A673 (cell line): ENCODE measurements around the gene COX5B. TPM values are rescaled to one million over a fixed set of nuclear protein-coding genes. Genes with fewer than 3 reads are reported as not detected.
A peak's percentile ranks its signal among the peaks of the same experiment; 100 is the strongest.

Source experiments
- BruUV-seq: library from RNA; stranded (reverse); fragments of 400-500 nt; replicated peaks from 2 replicates; lab custom pipeline; 2021; lab: Mats Ljungman, UMichigan
- CTCF ChIA-PET: fragments of 300-600 bp; sonication (Branson Sonifier 250); formaldehyde crosslinking; loops from one replicate; lab custom pipeline; 2022; ENCODE audit warnings: antibody characterized with exemption; lab: Charles Lee
- POLR2A ChIA-PET: fragments of 300-600 bp; sonication (Branson Sonifier 250); formaldehyde crosslinking; loops from one replicate; lab custom pipeline; 2022; ENCODE audit warnings: antibody characterized with exemption; ENCODE audit not compliant: low non-redundant PET; lab: Charles Lee
- DNase-seq: peaks from one replicate; pipeline ENCODE4 v3.0.0-alpha.2; 2015; ENCODE audit warnings: low spot score
- H3K27ac ChIP-seq: fragments of 200-600 bp; sonication (generic); 2 replicates; pipeline ENCODE4 v1.5.1; 2016; ENCODE audit warnings: mixed run types, low read depth, mild to moderate bottlenecking, mixed read lengths, antibody characterized with exemption, low read length; ENCODE audit not compliant: poor library complexity, severe bottlenecking
- H3K27me3 ChIP-seq: fragments of 200-600 bp; sonication (generic); replicated peaks from 2 replicates; pipeline ENCODE4 v1.6.1; 2017; ENCODE audit warnings: mixed run types, low read depth, mild to moderate bottlenecking, mixed read lengths, antibody characterized with exemption, low read length; ENCODE audit not compliant: insufficient read depth, poor library complexity
- H3K36me3 ChIP-seq: fragments of 200-600 bp; sonication (generic); 2 replicates; pipeline ENCODE4 v1.6.1; 2016; ENCODE audit warnings: mixed run types, mild to moderate bottlenecking, mixed read lengths, antibody characterized with exemption, low read length; ENCODE audit not compliant: insufficient read depth, poor library complexity, severe bottlenecking
- H3K4me1 ChIP-seq: fragments of 200-600 bp; sonication (generic); 2 replicates; pipeline ENCODE4 v1.6.1; 2017; ENCODE audit warnings: mixed run types, mild to moderate bottlenecking, mixed read lengths, antibody characterized with exemption, low read length; ENCODE audit not compliant: insufficient read depth, poor library complexity, severe bottlenecking
- H3K4me3 ChIP-seq: fragments of 200-600 bp; sonication (generic); 2 replicates; pipeline ENCODE4 v1.5.1; 2016; ENCODE audit warnings: low read depth, mixed run types, mild to moderate bottlenecking, mixed read lengths, low read length; ENCODE audit not compliant: poor library complexity, severe bottlenecking
- H3K9me3 ChIP-seq: fragments of 200-600 bp; sonication (generic); 2 replicates; pipeline ENCODE4 v1.6.1; 2016; ENCODE audit warnings: mixed run types, low read depth, mild to moderate bottlenecking, mixed read lengths, antibody characterized with exemption, low read length; ENCODE audit not compliant: poor library complexity, severe bottlenecking
- CTCF ChIP-seq: fragments of 300-800, 200-600 bp; sonication (generic); conservative IDR thresholded peaks from 2 replicates; pipeline ENCODE4 v1.5.1; 2017; ENCODE audit warnings: low read depth, mild to moderate bottlenecking, antibody characterized with exemption, low read length, moderate library complexity, mixed read lengths
- EZH2 ChIP-seq: fragments of 200-600 bp; sonication (generic); IDR thresholded peaks from 2 replicates; pipeline ENCODE4 v1.6.1; 2017; ENCODE audit warnings: borderline replicate concordance, low read depth, mild to moderate bottlenecking, mixed read lengths, antibody characterized with exemption, low read length; ENCODE audit not compliant: poor library complexity, severe bottlenecking
- intact Hi-C: fragments of 100-400 bp; cut with micrococcal nuclease; formaldehyde crosslinking; loops from one replicate; pipeline ENCODE4 v1.10.0; 2022; ENCODE audit not compliant: unreplicated experiment
- total RNA-seq: library from RNA; stranded (reverse); gene quantifications from 2 replicates; pipeline ENCODE4 v1.2.3, GENCODE V29; 2021

COX5B gene
- total RNA-seq, 1 experiment from 2014 or later = 205 TPM

- Histone ChIP-seq H3K36me3 (peaks cover 26% of the 10 kb centered on the region), H3K27ac (peak overlapping the region; percentile 93), H3K4me1 (peaks cover 14% of the 10 kb centered on the region), H3K4me3 (peak overlapping the region; percentile 100), H3K9me3 (no peaks in the 10 kb centered on the region), H3K27me3 (no peaks in the 10 kb centered on the region)
- intact Hi-C loops = no loop called here
- POLR2A ChIA-PET = no interaction called here
- TF ChIP-seq EZH2 (no peak), CTCF (no peak)
- DNase-seq = no peak
- CTCF ChIA-PET = no interaction called here
- BruUV-seq = TSS peak; percentile 71
Measured at GRCh38 chr2:97646977-97647376, 1.1 kb downstream of the COX5B start.

- ChIA-PET CTCF (no interaction called here), POLR2A (no interaction called here)
- intact Hi-C loops = no loop called here
- no TSS peak for BruUV-seq
- Histone ChIP-seq H3K27me3 (no peaks in the 10 kb centered on the region), H3K9me3 (peaks cover 6% of the 10 kb centered on the region), H3K4me3 (no peak overlapping the region), H3K36me3 (peaks cover 26% of the 10 kb centered on the region), H3K27ac (no peak overlapping the region), H3K4me1 (peaks cover 5% of the 10 kb centered on the region)
- no peak for DNase-seq
- TF ChIP-seq CTCF (no peak), EZH2 (no peak)
Measured at GRCh38 chr2:97651114-97651513, 5.3 kb downstream of the COX5B start.

GRCh38 chr2:97653473-97653872, 7.6 kb downstream of the COX5B start:
- ChIA-PET POLR2A (no interaction called here), CTCF (no interaction called here)
- no peaks in the 10 kb centered on the region for H3K27me3 ChIP-seq
- peaks cover 15% of the 10 kb centered on the region for H3K36me3 ChIP-seq
- no peaks in the 10 kb centered on the region for H3K4me1 ChIP-seq
- no peak overlapping the region for H3K4me3 ChIP-seq
- TF ChIP-seq EZH2 (no peak), CTCF (no peak)
- BruUV-seq = no TSS peak
- no peak overlapping the region for H3K27ac ChIP-seq
- DNase-seq = no peak
- intact Hi-C loops = no loop called here
- peaks cover 6% of the 10 kb centered on the region for H3K9me3 ChIP-seq
